ENCODE data around the gene CCDC97.

DNA sequence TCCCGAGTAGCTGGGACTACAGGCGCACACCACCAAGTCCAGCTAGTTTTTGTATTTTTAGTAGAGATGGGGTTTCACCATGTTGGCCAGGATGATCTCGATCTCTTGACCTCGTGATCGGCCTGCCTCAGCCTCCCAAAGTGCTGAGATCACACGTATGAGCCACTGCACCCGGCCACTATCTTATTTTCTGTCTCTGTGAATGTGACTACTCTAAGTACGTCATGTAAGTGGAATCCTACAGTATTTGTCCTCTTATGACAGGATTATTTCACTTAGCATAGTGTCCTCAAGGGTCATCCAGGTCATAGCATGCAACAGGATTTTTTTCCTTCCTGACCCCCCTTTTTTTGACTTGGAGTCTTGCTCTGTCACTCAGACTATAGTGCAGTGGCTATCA, 61.6 kb downstream of the CCDC97 start:
- no peak for TF ChIP-seq CTCF (IDR thresholded peaks at IDR 0.05)
- TF ChIP-seq, protein P1, sequence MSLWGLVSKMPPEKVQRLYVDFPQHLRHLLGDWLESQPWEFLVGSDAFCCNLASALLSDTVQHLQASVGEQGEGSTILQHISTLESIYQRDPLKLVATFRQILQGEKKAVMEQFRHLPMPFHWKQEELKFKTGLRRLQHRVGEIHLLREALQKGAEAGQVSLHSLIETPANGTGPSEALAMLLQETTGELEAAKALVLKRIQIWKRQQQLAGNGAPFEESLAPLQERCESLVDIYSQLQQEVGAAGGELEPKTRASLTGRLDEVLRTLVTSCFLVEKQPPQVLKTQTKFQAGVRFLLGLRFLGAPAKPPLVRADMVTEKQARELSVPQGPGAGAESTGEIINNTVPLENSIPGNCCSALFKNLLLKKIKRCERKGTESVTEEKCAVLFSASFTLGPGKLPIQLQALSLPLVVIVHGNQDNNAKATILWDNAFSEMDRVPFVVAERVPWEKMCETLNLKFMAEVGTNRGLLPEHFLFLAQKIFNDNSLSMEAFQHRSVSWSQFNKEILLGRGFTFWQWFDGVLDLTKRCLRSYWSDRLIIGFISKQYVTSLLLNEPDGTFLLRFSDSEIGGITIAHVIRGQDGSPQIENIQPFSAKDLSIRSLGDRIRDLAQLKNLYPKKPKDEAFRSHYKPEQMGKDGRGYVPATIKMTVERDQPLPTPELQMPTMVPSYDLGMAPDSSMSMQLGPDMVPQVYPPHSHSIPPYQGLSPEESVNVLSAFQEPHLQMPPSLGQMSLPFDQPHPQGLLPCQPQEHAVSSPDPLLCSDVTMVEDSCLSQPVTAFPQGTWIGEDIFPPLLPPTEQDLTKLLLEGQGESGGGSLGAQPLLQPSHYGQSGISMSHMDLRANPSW (CRISPR knock-in tag; conservative IDR thresholded peaks at IDR 0.05; ENCODE audit: low read depth), result no peak
- no peak for TF ChIP-seq RELA (CRISPR knock-in tag; IDR thresholded peaks at IDR 0.05; ENCODE audit: borderline replicate concordance)
- no peak for TF ChIP-seq E2F1 (CRISPR knock-in tag; IDR thresholded peaks at IDR 0.05)
- TF ChIP-seq ZBTB21 (CRISPR knock-in tag; IDR thresholded peaks at IDR 0.05; ENCODE audit: borderline replicate concordance), result no peak
- TF ChIP-seq NR3C1 (CRISPR knock-in tag; conservative IDR thresholded peaks at IDR 0.05; ENCODE audit: low read depth), result no peak
- no peak for TF ChIP-seq JUN (CRISPR knock-in tag; IDR thresholded peaks at IDR 0.05)
- no peak for TF ChIP-seq ESRRA (CRISPR knock-in tag; IDR thresholded peaks at IDR 0.05; ENCODE audit: borderline replicate concordance)
